WERI-Rb-1 (cell line): ENCODE measurements around the gene PPARA.
A peak's percentile ranks its signal among the peaks of the same experiment; 100 is the strongest.
"Not testable (repeated sequence)": the region's sequence is repeated elsewhere in the genome, so short reads cannot be mapped to it uniquely, and the experiment has no call there.

Source experiments
- DNase-seq: peaks from one replicate; pipeline ENCODE4 v3.0.0-alpha.2; 2020
- H3K27ac ChIP-seq: fragments of 250-450 bp; sonication (Bioruptor Pico); 2 replicates; pipeline ENCODE4 v1.5.1; 2020; ENCODE audit warnings: mild to moderate bottlenecking, moderate library complexity
- H3K27me3 ChIP-seq: fragments of 250-450 bp; sonication (Bioruptor Pico); 2 replicates; pipeline ENCODE4 v1.5.1; 2021; ENCODE audit warnings: mild to moderate bottlenecking, low read depth, moderate library complexity; ENCODE audit not compliant: insufficient read depth, severe bottlenecking
- H3K36me3 ChIP-seq: fragments of 250-450 bp; sonication (Bioruptor Pico); 2 replicates; pipeline ENCODE4 v1.5.1; 2020; ENCODE audit warnings: mild to moderate bottlenecking, moderate library complexity
- H3K4me3 ChIP-seq: 2 replicates; pipeline ENCODE4 v1.5.1; 2011; ENCODE audit warnings: low read depth, mild to moderate bottlenecking, control low read depth, low read length
- H3K9me3 ChIP-seq: fragments of 250-450 bp; sonication (Bioruptor Pico); 2 replicates; pipeline ENCODE4 v1.5.1; 2021; ENCODE audit warnings: mild to moderate bottlenecking, moderate library complexity; ENCODE audit not compliant: severe bottlenecking
- CTCF ChIP-seq: IDR thresholded peaks from 2 replicates; pipeline ENCODE4 v1.5.1; 2011; ENCODE audit warnings: low read depth, mild to moderate bottlenecking, control low read depth, inconsistent platforms, low read length

The PPARA gene

DNA sequence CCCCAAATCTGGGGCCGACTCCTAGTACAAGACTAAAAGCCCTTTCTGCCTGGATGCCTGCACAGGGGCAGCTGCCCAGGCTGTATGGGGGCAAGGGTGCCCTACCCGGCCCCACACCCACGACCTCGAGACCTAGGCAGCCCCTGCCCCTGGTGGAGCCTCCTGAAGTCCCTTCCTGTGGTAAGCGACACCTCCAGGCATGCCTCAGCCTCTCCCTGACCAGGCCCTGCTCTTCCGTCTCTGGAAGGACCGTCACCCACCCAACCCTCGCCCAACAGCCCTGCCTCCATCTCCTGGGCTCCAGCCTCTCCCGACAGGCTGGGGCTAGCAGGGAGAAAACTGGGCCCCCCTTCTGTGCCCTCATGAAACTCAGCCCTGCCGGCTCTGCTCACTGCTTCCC, 22.8 kb upstream of the PPARA start:
- Histone ChIP-seq H3K9me3 (no peaks in the 10 kb centered on the region), H3K4me3 (no peak overlapping the region), H3K27ac (no peak overlapping the region), H3K27me3 (no peaks in the 10 kb centered on the region), H3K36me3 (no peaks in the 10 kb centered on the region)
- TF ChIP-seq CTCF: no peak
- DNase-seq: no peak

GRCh38 chr22:46128606-46129005, 21.7 kb upstream of the PPARA start:
- Histone ChIP-seq H3K36me3 (no peaks in the 10 kb centered on the region), H3K27ac (no peak overlapping the region), H3K27me3 (no peaks in the 10 kb centered on the region), H3K4me3 (no peak overlapping the region), H3K9me3 (no peaks in the 10 kb centered on the region)
- TF ChIP-seq CTCF: no peak
- no peak for DNase-seq

DNA sequence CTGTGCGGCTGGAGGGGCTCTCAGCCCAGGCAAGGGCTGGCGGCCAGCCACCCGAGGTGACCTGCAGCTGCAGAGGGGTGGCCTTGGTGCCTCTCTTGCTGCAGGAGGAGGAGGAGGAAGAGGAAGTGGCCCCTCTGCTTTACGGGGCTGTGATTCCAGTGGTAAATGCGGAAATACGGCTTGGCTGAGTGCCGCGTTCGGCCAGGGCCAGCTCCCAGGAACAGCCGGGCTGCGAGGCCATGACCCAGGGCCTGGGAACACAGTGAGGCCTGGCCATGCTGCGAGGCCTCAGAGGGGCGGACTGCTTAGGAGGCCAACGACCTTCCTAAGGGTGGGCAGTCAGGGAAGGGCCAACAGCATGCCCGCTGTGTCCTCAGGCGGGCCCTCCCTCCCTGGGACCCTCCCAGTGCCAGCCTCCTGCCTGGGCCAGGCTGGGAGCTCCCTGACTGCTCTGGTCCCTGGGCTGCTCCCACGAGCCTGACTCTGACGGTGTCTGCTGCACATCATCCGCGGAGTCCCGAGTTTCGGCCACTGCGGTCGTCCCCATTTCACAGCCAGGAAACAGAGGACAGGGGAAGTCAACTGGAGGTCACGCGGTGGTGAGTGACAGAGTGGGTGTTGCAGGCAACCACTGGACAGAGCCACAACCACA, 20.8 kb upstream of the PPARA start:
- no peak overlapping the region for H3K4me3 ChIP-seq
- no peak for TF ChIP-seq CTCF
- no peaks in the 10 kb centered on the region for H3K27me3 ChIP-seq
- H3K9me3 ChIP-seq: no peaks in the 10 kb centered on the region
- H3K27ac ChIP-seq: no peak overlapping the region
- no peaks in the 10 kb centered on the region for H3K36me3 ChIP-seq
- DNase-seq: no peak

DNA sequence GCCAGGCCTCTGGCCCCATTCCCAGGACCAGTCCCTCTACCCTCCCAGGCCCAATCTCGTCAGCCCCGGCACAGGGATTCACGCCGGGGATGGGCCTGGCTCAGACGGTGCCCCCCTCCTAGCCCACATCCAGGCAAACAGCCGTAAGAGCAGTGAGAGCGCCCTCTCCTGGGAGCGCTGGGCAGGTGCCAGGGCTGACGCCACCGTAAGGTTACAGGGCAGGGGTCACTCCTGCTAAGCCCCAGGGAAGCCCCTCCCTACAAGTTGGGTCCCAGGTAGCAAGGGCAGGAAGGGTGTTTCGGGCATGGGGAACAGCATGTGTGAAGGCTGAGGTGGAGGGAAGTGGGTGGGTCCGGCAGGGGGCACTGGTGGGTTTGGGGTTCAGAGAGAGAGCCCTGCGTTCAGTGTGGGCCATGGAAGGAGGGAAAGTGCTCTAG, 19.2 kb upstream of the PPARA start:
- H3K36me3 ChIP-seq: no peaks in the 10 kb centered on the region
- no peak for DNase-seq
- no peak overlapping the region for H3K4me3 ChIP-seq
- no peak overlapping the region for H3K27ac ChIP-seq
- TF ChIP-seq CTCF: peak; percentile 69
- H3K9me3 ChIP-seq: no peaks in the 10 kb centered on the region
- no peaks in the 10 kb centered on the region for H3K27me3 ChIP-seq

- H3K9me3 ChIP-seq, H3K27me3 ChIP-seq, H3K36me3 ChIP-seq, DNase-seq, H3K4me3 ChIP-seq, H3K27ac ChIP-seq: not testable (repeated sequence)
These were observed 18.0 kb upstream of the PPARA start for GRCh38 chr22:46132193-46132829.

GRCh38 chr22:46132830-46133587, 17.3 kb upstream of the PPARA start:
- Histone ChIP-seq H3K4me3 (no peak overlapping the region), H3K9me3 (no peaks in the 10 kb centered on the region), H3K36me3 (no peaks in the 10 kb centered on the region), H3K27ac (no peak overlapping the region), H3K27me3 (no peaks in the 10 kb centered on the region)
- TF ChIP-seq CTCF: no peak
- DNase-seq: no peak
